Measurements from ENCODE around the gene FOXD4.
"Not testable (repeated sequence)": the region's sequence is repeated elsewhere in the genome, so short reads cannot be mapped to it uniquely, and the experiment has no call there.

DNA sequence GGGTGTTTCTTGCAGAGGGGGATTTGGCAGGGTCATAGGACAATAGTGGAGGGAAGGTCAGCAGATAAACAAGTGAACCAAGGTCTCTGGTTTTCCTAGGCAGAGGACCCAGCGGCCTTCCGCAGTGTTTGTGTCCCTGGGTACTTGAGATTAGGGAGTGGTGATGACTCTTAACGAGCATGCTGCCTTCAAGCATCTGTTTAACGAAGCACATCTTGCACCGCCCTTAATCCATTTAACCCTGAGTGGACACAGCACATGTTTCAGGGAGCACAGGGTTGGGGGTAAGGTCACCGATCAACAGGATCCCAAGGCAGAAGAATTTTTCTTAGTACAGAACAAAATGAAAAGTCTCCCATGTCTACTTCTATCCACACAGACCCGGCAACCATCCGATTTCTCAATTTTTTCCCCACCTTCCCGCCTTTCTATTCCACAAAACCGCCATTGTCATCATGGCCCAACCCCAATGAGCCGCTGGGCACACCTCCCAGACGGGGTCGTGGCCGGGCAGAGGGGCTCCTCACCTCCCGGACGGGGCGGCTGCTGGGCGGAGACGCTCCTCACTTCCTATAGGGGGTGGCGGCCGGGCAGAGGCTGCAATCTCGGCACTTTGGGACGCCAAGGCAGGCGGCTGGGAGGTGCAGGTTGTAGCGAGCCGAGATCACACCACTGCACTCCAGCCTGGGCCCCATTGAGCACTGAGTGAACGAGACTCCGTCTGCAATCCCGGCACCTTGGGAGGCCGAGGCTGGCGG, 35.1 kb downstream of the FOXD4 start:
- not testable (repeated sequence) for TF ChIP-seq POLR2A (IDR thresholded peaks at IDR 0.05)
- TF ChIP-seq, protein P1, sequence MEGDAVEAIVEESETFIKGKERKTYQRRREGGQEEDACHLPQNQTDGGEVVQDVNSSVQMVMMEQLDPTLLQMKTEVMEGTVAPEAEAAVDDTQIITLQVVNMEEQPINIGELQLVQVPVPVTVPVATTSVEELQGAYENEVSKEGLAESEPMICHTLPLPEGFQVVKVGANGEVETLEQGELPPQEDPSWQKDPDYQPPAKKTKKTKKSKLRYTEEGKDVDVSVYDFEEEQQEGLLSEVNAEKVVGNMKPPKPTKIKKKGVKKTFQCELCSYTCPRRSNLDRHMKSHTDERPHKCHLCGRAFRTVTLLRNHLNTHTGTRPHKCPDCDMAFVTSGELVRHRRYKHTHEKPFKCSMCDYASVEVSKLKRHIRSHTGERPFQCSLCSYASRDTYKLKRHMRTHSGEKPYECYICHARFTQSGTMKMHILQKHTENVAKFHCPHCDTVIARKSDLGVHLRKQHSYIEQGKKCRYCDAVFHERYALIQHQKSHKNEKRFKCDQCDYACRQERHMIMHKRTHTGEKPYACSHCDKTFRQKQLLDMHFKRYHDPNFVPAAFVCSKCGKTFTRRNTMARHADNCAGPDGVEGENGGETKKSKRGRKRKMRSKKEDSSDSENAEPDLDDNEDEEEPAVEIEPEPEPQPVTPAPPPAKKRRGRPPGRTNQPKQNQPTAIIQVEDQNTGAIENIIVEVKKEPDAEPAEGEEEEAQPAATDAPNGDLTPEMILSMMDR (IDR thresholded peaks at IDR 0.05) = not testable (repeated sequence)
